HG03196 (cell line): ENCODE data around the gene URI1.

Source experiments
- ATAC-seq: cut with Tn5 transposase; IDR thresholded peaks from one replicate; pipeline ENCODE4 v1.9.1; 2021; ENCODE audit not compliant: unreplicated experiment

The URI1 gene

GRCh38 chr19:30053558-30053957 lies 111.5 kb downstream of the URI1 start:
- ATAC-seq: no peak

- no peak for ATAC-seq
These were observed 112.2 kb downstream of the URI1 start for GRCh38 chr19:30054210-30054609.

DNA sequence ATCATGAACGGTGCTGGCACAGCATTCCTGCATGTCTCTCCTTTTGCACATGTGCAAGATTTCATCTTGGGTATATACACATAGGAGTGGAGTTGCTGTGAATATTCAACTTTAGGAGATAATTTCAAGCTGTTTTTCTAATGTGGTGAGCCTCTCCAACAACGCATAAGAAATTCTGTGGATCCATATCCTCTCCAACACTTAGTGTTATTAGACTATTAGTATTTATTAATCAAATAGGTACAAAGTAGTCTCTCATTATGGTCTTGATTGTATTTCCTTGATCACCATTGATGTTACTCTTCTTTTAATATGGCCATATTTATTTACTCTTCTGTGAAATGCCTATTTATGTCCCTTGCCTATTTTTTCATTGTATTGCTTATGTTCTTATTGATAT lies 114.5 kb downstream of the URI1 start:
- no peak for ATAC-seq

- ATAC-seq: no peak
These were observed 117.9 kb downstream of the URI1 start for GRCh38 chr19:30059741-30060457.

DNA sequence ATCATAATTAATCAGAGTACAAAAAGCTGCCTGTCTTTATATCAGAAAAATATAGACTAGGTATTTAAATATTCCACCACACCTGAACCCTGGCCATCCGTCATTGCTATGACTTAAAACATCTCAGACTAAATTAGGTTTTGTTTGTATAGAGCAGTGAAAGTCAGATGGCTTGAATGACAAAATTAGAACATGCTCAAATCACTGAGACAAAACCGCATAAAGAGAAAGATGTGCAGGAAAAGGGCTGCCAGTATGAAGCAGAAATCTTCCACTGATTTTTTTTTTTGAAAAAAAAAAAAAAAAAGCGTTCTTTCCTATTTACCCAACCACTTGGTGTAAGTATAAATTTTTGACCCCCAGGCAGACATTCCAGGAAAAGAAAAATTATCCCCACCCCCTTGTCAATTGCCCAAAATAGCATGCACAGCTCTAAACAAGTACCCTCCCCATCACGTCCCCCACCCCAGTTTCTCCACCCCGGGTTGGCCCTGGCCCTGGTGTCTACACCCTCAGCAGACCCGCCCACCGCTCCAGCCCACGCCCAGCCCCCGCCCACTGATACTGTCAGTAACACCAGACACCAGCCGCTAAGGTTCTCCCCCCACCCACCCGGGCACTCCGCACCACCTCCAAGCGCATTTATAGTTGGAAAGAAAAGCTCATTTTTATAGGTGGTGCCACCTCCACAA lies 118.6 kb downstream of the URI1 start:
- ATAC-seq: no peak

DNA sequence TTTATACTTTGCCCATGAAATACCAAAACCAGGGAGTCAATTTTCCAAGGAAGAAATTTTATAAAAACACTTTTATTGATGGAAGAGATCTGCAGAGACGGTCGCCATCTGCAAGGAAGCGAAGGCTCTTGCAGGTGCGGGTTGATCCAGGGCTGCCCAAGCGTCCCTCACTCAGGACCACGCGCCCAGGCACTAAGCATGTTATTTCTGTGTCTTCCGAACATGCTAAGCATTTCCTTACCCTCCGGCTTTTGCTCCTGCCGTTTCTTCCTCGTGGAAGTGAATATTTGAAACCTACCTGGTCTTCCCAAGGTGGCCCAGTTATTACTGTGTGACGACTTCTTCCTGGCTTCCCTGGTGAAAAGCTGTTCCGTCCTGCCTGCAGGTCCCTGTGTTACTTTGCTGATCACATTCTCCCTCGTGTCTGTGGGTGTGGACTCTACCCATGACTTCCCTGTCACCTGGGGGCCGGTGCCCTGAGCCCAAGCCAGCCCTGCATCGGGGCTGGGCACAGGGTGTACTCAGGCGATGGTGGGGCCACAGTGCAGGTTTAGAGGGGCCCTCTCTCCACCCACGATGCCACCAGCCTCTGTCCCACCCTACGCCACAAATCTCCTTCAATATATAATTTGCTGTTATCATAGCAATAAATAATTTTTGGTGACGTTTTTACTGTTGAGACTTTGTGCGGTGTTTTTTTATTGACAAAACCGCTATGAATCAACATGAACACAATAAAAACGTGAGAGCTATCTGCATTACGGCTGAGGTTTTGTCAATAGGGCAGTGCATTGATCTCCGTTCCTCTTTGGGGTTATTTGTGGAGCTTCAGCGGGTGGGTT lies 119.4 kb downstream of the URI1 start:
- no peak for ATAC-seq

DNA sequence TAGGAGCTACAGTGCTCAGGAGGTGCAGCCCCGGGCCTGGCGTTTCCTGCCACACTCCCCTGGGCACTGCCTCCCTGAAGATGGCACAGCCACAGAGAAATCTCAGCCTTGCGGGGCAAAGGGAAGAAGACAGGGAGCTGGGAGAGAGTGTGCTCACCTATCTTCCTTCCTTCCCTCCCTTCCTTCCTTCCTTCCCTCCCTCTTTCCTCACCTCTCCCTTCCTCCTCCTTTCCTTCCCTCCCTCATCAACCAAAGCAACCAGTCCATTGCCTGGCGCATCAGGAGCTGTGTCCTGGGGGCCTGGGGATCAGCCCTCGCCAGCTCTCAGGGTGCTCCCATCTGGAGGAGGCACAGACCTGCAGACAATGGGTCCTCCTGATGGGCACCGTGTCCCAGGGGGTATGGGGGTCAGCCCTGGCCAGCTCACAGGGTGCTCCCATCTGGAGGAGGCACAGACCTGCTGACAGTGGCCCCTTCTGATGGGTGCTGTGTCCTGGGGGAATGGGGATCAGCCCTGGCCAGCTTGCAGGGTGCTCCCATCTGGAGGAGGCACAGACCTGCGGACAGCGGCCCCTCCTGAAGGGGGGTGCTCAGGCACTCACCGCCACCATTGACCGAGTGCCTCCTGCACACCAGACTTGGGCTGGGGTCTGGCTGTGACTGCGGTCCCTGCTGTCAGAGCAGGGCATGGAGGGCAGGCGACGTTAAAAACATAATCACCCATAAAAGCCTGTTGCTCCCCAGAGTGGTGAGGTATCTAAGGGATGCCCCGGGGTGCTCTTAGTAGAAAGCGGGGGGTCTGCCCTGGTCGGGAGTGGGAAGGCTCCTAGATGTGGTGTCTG lies 120.2 kb downstream of the URI1 start:
- no peak for ATAC-seq

GRCh38 chr19:30062907-30063649 lies 121.0 kb downstream of the URI1 start:
- ATAC-seq: no peak

- no peak for ATAC-seq
These were observed 121.8 kb downstream of the URI1 start for GRCh38 chr19:30063650-30064347.

DNA sequence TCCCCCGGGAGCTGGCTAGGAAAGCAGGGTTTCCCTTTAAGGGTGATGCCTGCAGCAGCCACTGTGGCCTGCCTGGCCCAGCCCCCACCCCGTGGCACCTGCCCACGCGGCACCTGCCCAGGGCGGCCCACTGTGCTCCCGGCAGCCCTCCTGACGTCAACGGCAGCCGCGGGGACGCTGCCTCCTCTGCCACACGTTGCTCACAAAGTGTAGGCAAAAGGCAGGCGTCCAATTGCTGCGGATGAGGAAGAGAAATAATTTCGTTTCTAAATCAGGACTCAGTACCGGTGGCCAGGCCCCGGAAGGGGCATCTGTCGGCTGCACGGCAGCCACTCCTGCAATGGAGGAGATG lies 122.3 kb downstream of the URI1 start:
- no peak for ATAC-seq

DNA sequence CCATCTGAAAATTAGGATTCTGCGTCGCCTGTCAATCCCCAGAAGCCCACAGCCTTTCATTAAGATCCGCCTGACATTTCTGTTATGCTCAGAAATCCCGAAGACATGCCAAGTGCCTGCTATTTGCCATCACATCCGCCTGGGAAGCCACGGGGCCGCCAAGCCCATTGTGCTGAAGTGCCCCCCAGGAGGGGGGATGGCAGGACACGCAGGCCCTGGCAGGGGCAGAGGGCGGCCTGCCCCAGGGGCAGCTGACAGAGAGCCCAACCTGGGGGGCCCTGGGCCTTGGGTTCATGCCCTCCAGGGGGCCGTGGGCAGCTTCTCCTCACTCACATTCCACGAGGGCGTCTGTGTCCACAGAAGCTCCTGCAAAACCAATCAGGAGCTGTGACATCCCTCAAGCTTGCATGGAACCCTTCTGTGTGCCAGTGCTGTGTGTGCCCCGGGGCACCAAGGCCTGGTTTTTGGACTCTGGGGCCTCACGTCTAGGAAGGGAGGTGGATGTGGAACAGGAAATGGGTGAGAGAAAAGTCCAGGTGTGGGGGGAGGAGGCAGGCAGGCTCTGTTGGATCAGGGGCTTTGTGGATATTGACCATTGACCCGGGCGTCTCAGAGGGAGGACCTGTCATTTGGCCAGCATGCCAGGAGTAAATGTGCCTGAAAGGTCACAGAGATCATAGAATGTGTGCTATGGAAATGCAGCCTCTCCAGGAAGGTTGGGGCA lies 122.9 kb downstream of the URI1 start:
- no peak for ATAC-seq

- ATAC-seq: no peak
These were observed 123.9 kb downstream of the URI1 start for GRCh38 chr19:30065680-30066606.
